Measurements from ENCODE around the gene IRAG1. TPM values are rescaled to one million over a fixed set of nuclear protein-coding genes. Genes with fewer than 3 reads are reported as not detected.
A peak's percentile ranks its signal among the peaks of the same experiment; 100 is the strongest.

Gene IRAG1
- total and polyA plus RNA-seq, 12 donors = 5.6 to 33.9 (median 15.6) TPM

DNA sequence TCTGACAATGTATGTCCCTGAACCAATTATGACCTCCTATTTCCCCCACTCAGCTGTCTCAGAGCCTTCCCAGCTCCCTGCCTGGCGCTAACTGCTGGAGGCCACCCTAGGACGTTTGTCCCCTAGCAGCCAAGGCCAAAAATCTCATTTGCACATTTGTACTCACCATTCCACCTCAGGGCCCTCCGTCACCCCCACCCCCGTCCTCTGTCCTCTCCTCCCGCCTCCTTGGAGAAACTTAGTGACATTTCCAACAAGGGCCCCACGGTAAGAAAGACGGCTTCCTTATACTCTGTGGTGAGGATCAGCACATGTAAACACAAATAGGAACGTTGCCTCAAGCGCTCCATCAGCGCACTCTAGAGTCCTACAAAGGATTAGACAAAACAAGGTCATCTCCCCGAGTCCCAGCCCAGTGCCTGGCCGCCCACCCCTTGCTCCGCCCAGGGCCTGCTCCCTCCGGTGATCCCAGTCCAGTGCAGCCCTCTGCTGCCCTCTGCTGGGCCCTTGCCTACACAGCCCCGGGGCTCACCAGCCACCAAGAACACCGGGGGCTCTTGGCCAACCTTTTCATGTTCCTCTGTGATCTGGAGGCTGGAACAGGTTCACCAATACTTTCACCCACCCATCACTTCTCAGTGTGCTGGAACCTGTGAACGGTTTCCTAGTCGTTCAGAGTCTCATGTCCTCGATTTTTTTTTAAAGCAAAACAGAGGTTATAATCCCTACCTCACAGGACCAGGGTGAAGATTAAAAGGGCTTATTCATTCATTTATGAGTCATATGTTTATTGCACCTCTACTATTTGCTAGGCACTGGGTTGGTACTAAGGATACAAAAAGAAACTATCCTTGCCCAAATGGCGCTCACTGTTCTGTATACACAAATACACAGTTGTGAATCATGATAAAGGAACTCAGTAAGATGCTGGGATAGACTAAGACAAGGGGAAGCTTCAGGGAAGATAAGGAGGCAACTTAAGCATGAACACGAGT is 42.2 kb upstream of the IRAG1 start:
- H3K36me3 ChIP-seq (replicated peaks in 1 of 2) = no peaks in the 10 kb centered on the region
- DNase-seq = peak; percentile 96 to 98 (median 98)
- intact Hi-C loops (cut with DNase I) = loop anchor here (5.0 to 10.0 kb wide), 2 partner anchors 171 to 328 kb away; partner anchors contain the start of gene LYVE1 (in 1 of the 2)
- WGBS, 4 donors = 5 to 6% (median 5%) methylated on average over 16 to 21 of the region's 21 CpGs
- peak overlapping the region in 1 of 4 donors; percentile 6 for H3K4me3 ChIP-seq
- peak overlapping the region in 4 of 5 donors; percentile 46 to 88 (median 82) for H3K27ac ChIP-seq
- peaks cover 5 to 6% of the 10 kb centered on the region in 2 donors for H3K4me1 ChIP-seq (replicated peaks in 1 of 2)
- peak; percentile 97 to 100 (median 100) for TF ChIP-seq CTCF (IDR thresholded peaks at IDR 0.05)
- TF ChIP-seq POLR2A (IDR thresholded peaks at IDR 0.05) = peak in 1 of 2 donors; percentile 5
- no peaks in the 10 kb centered on the region for H3K27me3 ChIP-seq
- H3K9me3 ChIP-seq (replicated peaks in 1 of 3) = no peaks in the 10 kb centered on the region

DNA sequence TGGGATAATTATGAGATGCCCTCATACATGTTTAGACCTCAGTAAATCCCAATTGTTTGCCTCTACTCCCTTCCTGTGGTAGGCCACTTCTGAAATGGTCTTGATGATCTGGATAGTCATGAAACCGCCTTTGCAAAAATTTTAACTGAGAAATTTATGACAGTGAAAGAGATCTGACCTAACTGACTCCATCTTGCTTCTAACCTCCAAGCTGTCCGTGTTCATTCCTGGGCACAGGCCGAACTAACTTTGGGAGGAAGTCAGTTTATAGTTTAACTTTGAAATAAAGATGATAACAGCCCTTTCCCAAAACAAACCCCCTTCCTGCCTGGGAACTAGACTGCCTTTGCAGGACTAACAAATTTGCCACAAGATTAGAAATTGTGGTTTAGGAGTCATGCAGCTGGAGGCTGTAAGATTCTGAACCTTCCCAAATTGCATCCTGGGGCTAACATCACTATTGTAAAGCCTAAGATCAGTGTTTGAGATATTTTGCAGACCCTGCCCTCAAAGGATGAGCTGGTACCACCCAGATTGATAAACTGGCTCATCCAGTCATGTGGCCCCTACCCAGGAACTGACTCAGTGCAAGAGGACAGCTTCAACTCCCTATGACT is 37.6 kb upstream of the IRAG1 start:
- Histone ChIP-seq H3K9me3 (replicated peaks in 1 of 3) (no peaks in the 10 kb centered on the region), H3K4me3 (no peak overlapping the region), H3K27me3 (no peaks in the 10 kb centered on the region), H3K27ac (no peak overlapping the region), H3K36me3 (replicated peaks in 1 of 2) (no peaks in the 10 kb centered on the region), H3K4me1 (replicated peaks in 1 of 2) (peaks cover 5 to 6% of the 10 kb centered on the region in 2 donors)
- 90 to 95% (median 94%) methylated on average over 3 of the region's 3 CpGs for WGBS, 4 donors
- TF ChIP-seq POLR2A (IDR thresholded peaks at IDR 0.05) (no peak), CTCF (IDR thresholded peaks at IDR 0.05) (no peak)
- intact Hi-C loops (cut with DNase I) = loop anchor here in 1 of 2 donors (5.0 to 10.0 kb wide), 2 partner anchors 104 to 166 kb away; partner anchors contain the start of gene LYVE1
- DNase-seq = no peak

DNA sequence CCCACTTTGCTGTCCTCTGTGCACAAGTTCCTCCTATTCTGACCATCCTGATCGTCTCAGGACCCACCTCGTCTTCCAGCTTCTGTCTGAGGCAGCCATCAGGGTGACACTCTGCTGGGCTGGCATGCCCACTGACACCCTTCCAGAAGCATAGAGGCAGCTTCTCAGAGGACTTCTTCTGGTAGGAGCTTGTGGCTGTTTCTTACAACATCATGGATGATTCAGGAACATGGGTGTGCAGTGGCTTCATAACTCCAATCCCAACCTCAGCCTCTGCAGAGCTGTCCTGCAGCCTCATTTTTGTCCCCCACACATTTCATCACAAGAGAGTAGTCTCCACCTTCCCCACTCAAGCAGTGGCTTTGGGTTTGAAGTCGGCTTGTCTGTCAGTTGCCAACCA is 36.6 kb upstream of the IRAG1 start:
- 85 to 93% (median 87%) methylated on average over 3 of the region's 3 CpGs for WGBS, 4 donors
- no peak overlapping the region for H3K27ac ChIP-seq
- no peaks in the 10 kb centered on the region for H3K9me3 ChIP-seq (replicated peaks in 1 of 3)
- DNase-seq = no peak
- no peak overlapping the region for H3K4me3 ChIP-seq
- H3K27me3 ChIP-seq = no peaks in the 10 kb centered on the region
- no peaks in the 10 kb centered on the region for H3K36me3 ChIP-seq (replicated peaks in 1 of 2)
- H3K4me1 ChIP-seq (replicated peaks in 1 of 2) = peaks cover 1 to 2% of the 10 kb centered on the region in 2 donors
- intact Hi-C loops (cut with DNase I) = loop anchor here in 1 of 2 donors (5.0 to 10.0 kb wide), 2 partner anchors 103 to 165 kb away; partner anchors contain the start of gene LYVE1
- no peak for TF ChIP-seq CTCF (IDR thresholded peaks at IDR 0.05)
- no peak for TF ChIP-seq POLR2A (IDR thresholded peaks at IDR 0.05)
